ENCODE data around the gene NUMA1. TPM values are rescaled to one million over a fixed set of nuclear protein-coding genes. Genes with fewer than 3 reads are reported as not detected.

NUMA1 gene
- polyA plus RNA-seq, 1 donor from 2014 or later, result 116 TPM

DNA sequence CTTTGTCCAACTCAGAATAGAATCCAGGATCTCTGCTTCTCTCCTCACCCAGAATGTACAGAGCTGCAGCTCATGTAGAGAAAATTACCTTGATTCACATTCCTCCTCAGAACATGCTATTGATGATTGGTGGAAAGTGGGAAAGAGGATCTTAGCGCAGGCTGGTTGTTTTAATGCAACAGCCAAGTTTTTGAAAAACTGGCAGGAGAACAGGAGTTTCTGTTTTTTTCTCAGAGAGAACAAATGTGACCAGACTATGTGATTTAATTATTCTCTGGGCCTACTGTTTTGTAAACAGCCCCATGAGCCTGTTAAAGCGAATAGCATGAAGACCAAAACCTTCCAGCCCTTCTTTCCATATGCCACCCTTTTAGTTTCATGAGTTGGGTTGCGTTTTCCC lies 100.7 kb downstream of the NUMA1 start:
- Histone ChIP-seq H3K9me2 (ENCODE audit: insufficient read depth, low read length) (no peaks in the 10 kb centered on the region), H2AFZ (ENCODE audit: low read depth, low read length) (no peak overlapping the region), H3K36me3 (ENCODE audit: insufficient read depth, low read length) (no peaks in the 10 kb centered on the region), H3K9me3 (ENCODE audit: low read length) (no peaks in the 10 kb centered on the region), H3K4me2 (ENCODE audit: low read length) (no peak overlapping the region), H3K27me3 (ENCODE audit: insufficient read depth, low read depth, low read length) (no peaks in the 10 kb centered on the region), H4K20me1 (ENCODE audit: insufficient read depth) (no peaks in the 10 kb centered on the region), H3K27ac (ENCODE audit: low read length) (no peak overlapping the region), H3K4me3 (ENCODE audit: low read length) (no peak overlapping the region), H3K79me2 (replicated peaks; ENCODE audit: insufficient read depth, low read length) (no peaks in the 10 kb centered on the region), H3F3A (ENCODE audit: insufficient read depth, low read length, poor library complexity, severe bottlenecking) (no peaks in the 10 kb centered on the region), H3K9ac (ENCODE audit: low read length) (no peak overlapping the region)
- TF ChIP-seq EZH2 (IDR thresholded peaks at IDR 0.05; ENCODE audit: borderline replicate concordance, insufficient read depth, low read length, poor library complexity, severe bottlenecking), result no peak
- TF ChIP-seq MXI1 (conservative IDR thresholded peaks at IDR 0.05; ENCODE audit: poor library complexity, severe bottlenecking), result no peak
- no peak for TF ChIP-seq EP300 (conservative IDR thresholded peaks at IDR 0.05; ENCODE audit: poor library complexity, severe bottlenecking)
- TF ChIP-seq POLR2AphosphoS5 (IDR thresholded peaks at IDR 0.05), result no peak
- TF ChIP-seq, protein P1, sequence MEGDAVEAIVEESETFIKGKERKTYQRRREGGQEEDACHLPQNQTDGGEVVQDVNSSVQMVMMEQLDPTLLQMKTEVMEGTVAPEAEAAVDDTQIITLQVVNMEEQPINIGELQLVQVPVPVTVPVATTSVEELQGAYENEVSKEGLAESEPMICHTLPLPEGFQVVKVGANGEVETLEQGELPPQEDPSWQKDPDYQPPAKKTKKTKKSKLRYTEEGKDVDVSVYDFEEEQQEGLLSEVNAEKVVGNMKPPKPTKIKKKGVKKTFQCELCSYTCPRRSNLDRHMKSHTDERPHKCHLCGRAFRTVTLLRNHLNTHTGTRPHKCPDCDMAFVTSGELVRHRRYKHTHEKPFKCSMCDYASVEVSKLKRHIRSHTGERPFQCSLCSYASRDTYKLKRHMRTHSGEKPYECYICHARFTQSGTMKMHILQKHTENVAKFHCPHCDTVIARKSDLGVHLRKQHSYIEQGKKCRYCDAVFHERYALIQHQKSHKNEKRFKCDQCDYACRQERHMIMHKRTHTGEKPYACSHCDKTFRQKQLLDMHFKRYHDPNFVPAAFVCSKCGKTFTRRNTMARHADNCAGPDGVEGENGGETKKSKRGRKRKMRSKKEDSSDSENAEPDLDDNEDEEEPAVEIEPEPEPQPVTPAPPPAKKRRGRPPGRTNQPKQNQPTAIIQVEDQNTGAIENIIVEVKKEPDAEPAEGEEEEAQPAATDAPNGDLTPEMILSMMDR (IDR thresholded peaks at IDR 0.05; ENCODE audit: poor library complexity, severe bottlenecking), result no peak
- TF ChIP-seq SMC3 (conservative IDR thresholded peaks at IDR 0.05; ENCODE audit: poor library complexity), result no peak
- TF ChIP-seq, protein P2, sequence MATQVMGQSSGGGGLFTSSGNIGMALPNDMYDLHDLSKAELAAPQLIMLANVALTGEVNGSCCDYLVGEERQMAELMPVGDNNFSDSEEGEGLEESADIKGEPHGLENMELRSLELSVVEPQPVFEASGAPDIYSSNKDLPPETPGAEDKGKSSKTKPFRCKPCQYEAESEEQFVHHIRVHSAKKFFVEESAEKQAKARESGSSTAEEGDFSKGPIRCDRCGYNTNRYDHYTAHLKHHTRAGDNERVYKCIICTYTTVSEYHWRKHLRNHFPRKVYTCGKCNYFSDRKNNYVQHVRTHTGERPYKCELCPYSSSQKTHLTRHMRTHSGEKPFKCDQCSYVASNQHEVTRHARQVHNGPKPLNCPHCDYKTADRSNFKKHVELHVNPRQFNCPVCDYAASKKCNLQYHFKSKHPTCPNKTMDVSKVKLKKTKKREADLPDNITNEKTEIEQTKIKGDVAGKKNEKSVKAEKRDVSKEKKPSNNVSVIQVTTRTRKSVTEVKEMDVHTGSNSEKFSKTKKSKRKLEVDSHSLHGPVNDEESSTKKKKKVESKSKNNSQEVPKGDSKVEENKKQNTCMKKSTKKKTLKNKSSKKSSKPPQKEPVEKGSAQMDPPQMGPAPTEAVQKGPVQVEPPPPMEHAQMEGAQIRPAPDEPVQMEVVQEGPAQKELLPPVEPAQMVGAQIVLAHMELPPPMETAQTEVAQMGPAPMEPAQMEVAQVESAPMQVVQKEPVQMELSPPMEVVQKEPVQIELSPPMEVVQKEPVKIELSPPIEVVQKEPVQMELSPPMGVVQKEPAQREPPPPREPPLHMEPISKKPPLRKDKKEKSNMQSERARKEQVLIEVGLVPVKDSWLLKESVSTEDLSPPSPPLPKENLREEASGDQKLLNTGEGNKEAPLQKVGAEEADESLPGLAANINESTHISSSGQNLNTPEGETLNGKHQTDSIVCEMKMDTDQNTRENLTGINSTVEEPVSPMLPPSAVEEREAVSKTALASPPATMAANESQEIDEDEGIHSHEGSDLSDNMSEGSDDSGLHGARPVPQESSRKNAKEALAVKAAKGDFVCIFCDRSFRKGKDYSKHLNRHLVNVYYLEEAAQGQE (IDR thresholded peaks at IDR 0.05; ENCODE audit: borderline replicate concordance), result no peak
- TF ChIP-seq TAF1 (IDR thresholded peaks at IDR 0.05; ENCODE audit: low read depth), result no peak
- TF ChIP-seq RAD21 (conservative IDR thresholded peaks at IDR 0.05), result no peak

DNA sequence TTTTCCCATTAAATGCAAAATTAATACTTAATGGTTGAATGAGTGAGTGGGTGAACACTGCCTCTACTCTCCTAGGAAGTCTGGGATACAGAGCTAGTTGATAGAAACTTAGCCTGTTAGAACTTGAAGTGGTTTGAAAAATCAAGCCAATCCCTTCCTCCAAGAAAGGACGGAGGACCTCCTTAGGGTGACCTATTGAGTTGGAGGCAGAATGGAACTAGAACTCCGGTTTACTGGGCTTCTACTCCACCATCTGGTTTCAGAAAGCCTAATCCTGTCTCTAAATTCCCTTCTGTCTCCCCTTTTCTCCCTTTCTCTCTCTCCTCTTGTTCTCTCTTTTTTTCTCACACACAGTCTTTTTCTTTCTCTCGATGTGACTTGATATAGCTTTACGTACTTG lies 101.2 kb downstream of the NUMA1 start:
- no peaks in the 10 kb centered on the region for H4K20me1 ChIP-seq (ENCODE audit: insufficient read depth)

More for the DNA sequence above, 101.2 kb downstream of the NUMA1 start:
- no peak overlapping the region for H2AFZ ChIP-seq (ENCODE audit: low read depth, low read length)
- H3F3A ChIP-seq (ENCODE audit: insufficient read depth, low read length, poor library complexity, severe bottlenecking), result no peaks in the 10 kb centered on the region
- no peaks in the 10 kb centered on the region for H3K79me2 ChIP-seq (replicated peaks; ENCODE audit: insufficient read depth, low read length)
- no peak overlapping the region for H3K4me3 ChIP-seq (ENCODE audit: low read length)
- H3K9me2 ChIP-seq (ENCODE audit: insufficient read depth, low read length), result no peaks in the 10 kb centered on the region
- H3K27me3 ChIP-seq (ENCODE audit: insufficient read depth, low read depth, low read length), result no peaks in the 10 kb centered on the region
- no peaks in the 10 kb centered on the region for H3K36me3 ChIP-seq (ENCODE audit: insufficient read depth, low read length)
- no peaks in the 10 kb centered on the region for H3K9me3 ChIP-seq (ENCODE audit: low read length)
- TF ChIP-seq EZH2 (IDR thresholded peaks at IDR 0.05; ENCODE audit: borderline replicate concordance, insufficient read depth, low read length, poor library complexity, severe bottlenecking) (no peak), POLR2AphosphoS5 (IDR thresholded peaks at IDR 0.05) (no peak), RAD21 (conservative IDR thresholded peaks at IDR 0.05) (no peak), EP300 (conservative IDR thresholded peaks at IDR 0.05; ENCODE audit: poor library complexity, severe bottlenecking) (no peak), MXI1 (conservative IDR thresholded peaks at IDR 0.05; ENCODE audit: poor library complexity, severe bottlenecking) (no peak), SMC3 (conservative IDR thresholded peaks at IDR 0.05; ENCODE audit: poor library complexity) (no peak), TAF1 (IDR thresholded peaks at IDR 0.05; ENCODE audit: low read depth) (no peak)
- TF ChIP-seq, protein P2 (IDR thresholded peaks at IDR 0.05; ENCODE audit: borderline replicate concordance), result no peak
- TF ChIP-seq, protein P1 (IDR thresholded peaks at IDR 0.05; ENCODE audit: poor library complexity, severe bottlenecking), result no peak
- no peak overlapping the region for H3K9ac ChIP-seq (ENCODE audit: low read length)
- no peak overlapping the region for H3K4me2 ChIP-seq (ENCODE audit: low read length)
- H3K27ac ChIP-seq (ENCODE audit: low read length), result no peak overlapping the region
